NCI-H2029 (cell line): Measurements from ENCODE around the gene AJUBA.
"Not testable (repeated sequence)": the region's sequence is repeated elsewhere in the genome, so short reads cannot be mapped to it uniquely, and the experiment has no call there.

Experiments
- DNase-seq: peaks from one replicate; lab custom pipeline; 2025; lab: John Stamatoyannopoulos, UW

AJUBA gene

GRCh38 chr14:22979748-22980392 lies 2.5 kb downstream of the AJUBA start:
- DNase-seq = no peak

- DNase-seq = no peak
Observed at GRCh38 chr14:22978981-22979671, 3.2 kb downstream of the AJUBA start.

- no peak for DNase-seq
Observed at GRCh38 chr14:22978487-22978837, 3.9 kb downstream of the AJUBA start.

- peak; percentile 47 for DNase-seq
Observed at GRCh38 chr14:22977684-22978486, 4.5 kb downstream of the AJUBA start.

GRCh38 chr14:22977434-22977683 lies 5.0 kb downstream of the AJUBA start:
- no peak for DNase-seq

GRCh38 chr14:22976620-22977433 lies 5.5 kb downstream of the AJUBA start:
- peak; percentile 63 for DNase-seq

GRCh38 chr14:22974530-22975313 lies 7.6 kb downstream of the AJUBA start:
- DNase-seq = no peak

GRCh38 chr14:22973217-22974032 lies 8.9 kb downstream of the AJUBA start:
- DNase-seq = peak; percentile 86

- DNase-seq = no peak
Observed at GRCh38 chr14:22972313-22972930, 9.9 kb downstream of the AJUBA start.

- no peak for DNase-seq
Observed at GRCh38 chr14:22971152-22971551, 11.2 kb downstream of the AJUBA start.

- DNase-seq = no peak
Observed at GRCh38 chr14:22966783-22967269, 15.5 kb downstream of the AJUBA start.

- DNase-seq = not testable (repeated sequence)
Observed at GRCh38 chr14:22965916-22966782, 16.2 kb downstream of the AJUBA start.

- no peak for DNase-seq
Observed at GRCh38 chr14:22962061-22962676, 20.2 kb downstream of the AJUBA start.

GRCh38 chr14:22955702-22956569 lies 26.4 kb downstream of the AJUBA start:
- DNase-seq = no peak

GRCh38 chr14:22952418-22952817 lies 29.9 kb downstream of the AJUBA start:
- DNase-seq = peak; percentile 63

GRCh38 chr14:22951795-22952194 lies 30.6 kb downstream of the AJUBA start:
- not testable (repeated sequence) for DNase-seq

- no peak for DNase-seq
Observed at GRCh38 chr14:22945642-22946041, 36.7 kb downstream of the AJUBA start.

GRCh38 chr14:22939684-22940083 lies 42.7 kb downstream of the AJUBA start:
- DNase-seq = no peak
